GM18858 (cell line): ENCODE results near the gene NT5C.

Experiments used
- ATAC-seq: cut with Tn5 transposase; IDR thresholded peaks from one replicate; pipeline ENCODE4 v1.9.1; 2021; ENCODE audit not compliant: unreplicated experiment

Gene NT5C

DNA sequence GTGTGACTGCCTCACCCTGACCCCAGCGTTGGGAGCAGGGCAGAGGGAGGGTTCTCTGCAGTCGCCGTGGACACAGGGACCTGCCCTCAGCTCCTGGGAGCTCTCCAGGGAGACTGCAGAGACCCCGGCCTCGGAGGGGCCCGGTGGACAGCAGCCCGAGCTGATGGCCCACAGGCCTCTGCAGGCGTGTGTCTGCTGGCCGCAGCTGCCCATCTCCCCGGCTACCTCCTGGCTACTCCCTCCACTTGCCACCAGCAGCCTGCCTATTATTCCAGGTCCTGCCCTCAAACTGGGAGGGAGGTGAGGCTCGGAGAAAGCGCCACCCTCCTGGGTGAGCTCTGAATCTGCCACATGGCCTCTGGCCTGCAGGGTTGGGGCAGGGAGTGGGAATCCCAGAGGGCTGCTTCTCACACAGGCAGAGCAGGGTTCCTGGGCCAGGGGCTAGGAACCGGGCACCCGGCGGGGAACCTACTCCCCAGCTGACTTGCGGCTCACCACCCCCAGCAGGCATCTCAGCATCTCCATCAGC is 36.6 kb downstream of the NT5C start:
- no peak for ATAC-seq

DNA sequence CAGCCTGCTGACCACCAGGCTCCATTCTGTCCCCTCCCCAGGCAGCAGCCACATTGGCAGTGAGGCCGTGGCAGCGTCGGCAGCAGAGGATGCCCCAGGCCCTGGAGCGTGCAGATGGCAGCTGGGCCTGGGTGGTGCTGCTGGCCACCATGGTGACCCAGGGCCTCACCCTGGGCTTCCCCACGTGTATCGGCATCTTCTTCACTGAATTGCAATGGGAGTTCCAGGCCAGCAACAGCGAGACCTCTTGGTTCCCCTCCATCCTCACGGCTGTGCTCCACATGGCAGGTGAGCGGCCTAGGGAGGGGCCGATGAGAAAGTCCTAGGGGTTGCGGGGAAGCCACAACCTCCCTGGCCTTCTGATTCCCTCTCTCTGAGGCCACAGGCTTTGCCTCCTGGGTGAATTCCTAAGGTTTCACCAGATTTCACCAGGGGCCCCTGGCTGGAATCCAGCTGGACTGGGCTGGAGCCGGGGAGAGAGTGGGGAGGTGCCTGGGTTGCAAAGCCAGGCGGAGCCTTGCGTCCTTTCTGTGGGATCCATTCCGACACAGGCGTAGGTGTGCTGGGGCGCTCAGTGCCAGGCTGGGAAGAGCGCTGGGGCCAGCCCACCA is 37.9 kb downstream of the NT5C start:
- ATAC-seq: no peak

DNA sequence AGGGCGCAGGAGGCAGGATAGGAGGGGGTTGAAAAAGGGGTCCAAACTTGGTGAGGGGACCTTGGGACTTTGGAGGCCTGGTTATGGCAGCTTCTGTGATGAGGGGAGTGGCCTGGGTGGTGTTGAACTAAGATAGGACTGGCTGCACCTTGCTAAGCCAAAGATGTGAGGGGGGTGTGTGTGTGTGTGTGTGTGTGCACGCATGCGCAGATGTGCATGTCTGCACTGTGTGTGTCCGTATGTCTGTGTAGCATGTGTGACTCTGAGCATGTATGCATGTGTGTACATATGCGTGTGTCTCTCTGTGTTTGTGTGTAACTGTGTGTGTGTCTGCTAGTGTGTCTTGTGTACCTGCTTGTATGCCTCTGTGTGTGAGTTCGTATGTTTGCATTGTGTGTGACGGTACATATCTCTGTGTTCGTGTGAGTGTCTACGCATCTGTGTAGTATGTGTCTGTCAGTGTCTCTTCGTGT is 39.7 kb downstream of the NT5C start:
- no peak for ATAC-seq

DNA sequence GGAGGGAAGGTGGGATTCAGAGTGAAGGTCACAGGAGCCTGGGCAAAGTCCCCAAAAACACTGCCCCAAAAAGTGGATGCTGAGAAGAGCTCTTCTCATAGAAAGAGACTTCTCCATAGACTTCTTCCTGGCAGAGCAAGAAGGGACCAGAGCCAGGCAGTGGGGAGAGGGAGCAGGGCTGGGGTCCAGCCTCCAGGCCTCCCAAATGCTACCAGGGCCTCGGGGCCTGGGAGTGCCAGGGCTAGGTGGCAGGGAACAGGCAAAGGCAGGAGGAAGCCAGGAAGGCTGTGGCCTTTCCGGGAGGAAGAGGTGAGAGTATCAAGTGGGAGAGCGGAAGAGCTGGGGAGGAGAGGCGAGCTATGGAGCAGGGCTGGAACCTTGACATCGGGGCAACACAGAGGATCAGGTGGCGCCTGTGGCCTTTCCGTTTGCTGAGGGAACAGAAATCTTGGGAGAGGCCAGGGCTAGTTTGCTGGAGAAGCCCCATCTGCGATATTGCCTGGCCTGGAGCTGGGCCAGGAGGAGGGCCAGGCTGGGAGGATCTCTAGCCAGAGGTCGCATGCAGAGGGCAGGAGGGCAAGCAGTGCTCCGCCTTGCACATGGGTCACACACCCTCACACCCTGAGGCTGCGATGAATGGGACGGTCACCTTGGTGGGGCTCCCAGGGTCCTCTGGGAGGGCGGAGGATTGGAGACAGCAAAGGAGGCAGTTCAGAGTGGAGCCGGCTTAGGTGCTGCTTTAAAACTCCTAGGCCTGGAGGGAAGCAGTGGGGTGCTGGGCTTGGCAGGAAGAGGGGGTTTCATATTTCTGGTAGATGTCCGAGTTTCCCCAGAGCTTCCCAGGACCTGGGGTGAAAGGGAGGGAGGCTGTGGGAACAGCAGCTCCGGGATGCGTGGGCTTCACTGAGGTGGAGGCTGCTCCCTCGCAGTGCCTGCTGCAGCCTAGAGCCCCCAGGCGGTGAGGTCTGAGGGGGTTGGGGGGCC is 40.4 kb downstream of the NT5C start:
- no peak for ATAC-seq

DNA sequence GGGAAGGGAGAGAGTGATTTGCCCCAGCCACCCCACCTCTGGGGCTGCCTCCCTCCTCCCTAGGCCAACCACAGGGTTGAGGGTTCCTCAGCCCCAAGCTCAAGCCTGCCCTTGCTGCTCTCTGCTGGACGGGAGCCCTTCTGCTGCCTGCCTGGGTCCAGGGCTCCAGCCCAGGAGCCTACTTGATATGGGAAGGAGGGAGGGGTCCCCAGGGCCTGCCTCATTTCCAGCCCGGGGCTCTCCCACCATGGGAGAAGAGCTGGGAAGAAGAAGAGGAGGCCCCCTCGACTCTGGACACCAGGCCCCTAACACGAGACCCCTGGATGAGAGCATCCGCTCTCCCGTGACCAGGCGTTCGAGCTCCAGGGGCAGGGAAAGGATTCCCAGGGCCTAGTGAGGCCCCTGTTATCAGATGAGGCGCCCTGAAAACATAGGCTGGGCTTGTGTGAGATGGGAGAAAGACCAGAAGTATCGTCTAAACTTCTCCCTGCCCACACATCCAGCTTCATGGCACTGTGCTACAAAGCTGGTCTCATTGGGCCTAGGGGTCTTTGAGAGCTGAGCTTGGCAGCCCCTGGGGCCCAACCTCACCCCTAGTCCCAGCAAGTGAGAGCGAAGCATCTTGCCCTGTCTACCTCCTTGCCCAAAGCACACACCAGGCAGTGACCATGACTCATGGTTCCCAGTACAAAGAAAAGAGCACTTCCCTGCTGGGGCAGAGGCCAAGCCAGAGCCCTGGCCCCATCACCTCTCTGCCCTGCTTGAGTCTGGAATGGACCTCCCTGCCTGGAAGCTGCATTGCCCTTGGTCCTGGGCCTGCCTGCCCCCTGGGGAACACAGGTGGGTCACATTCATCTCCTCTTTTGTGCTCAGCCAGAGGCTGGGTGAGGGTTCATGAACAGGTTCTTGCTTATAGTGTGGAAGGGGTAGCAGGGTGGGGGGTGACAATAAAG is 42.8 kb downstream of the NT5C start:
- ATAC-seq: no peak

DNA sequence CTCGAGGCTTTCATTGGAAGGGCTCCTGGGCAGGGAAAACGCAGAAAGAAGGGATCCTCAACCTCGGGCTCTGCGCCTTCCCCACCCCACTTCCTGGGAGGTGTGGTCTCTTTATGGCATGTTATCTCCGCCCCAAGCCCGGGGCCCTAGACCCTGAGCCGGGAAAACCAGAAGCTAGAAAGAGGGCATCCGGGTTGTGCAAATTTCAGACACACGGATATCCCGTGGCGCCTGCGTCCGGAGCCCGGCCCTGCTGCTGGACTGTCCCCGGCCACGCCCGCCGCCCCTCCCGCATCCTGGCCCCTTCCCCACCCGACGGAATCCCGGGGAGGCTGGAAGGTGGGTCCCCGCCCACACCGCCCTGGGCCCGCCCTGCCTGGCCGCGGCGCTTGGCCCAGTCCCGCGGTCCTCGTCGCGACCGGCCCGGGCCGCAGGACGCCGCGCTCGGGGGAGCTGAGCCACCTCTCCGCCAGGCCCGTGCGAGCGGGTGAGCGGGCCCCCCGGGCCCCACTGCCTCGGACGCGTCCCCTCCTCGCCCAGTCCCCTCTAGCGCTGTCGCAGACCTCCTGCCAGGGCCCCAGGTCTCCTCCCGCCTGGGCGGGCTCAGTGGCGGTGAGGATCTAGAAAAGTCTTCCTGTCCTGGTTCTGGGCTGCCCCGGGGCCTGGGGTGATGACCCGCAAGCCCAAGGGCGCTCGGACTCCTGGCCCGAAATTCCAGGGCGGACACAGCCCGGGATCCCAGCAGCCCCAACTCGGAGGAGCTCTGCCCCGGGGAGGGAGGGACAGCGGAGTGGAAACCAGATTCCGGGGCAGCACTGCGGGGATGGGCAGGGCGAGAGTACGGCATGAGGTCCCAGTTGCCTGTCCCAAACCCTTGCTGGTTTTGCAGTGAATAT is 43.7 kb downstream of the NT5C start, which contains the start of gene SLC16A5:
TSS of gene SLC16A5 (plus strand) at position 397 of the 896 bp plus-strand sequence. CDS start 5,683 bp downstream, outside the sequence.
- ATAC-seq: no peak

DNA sequence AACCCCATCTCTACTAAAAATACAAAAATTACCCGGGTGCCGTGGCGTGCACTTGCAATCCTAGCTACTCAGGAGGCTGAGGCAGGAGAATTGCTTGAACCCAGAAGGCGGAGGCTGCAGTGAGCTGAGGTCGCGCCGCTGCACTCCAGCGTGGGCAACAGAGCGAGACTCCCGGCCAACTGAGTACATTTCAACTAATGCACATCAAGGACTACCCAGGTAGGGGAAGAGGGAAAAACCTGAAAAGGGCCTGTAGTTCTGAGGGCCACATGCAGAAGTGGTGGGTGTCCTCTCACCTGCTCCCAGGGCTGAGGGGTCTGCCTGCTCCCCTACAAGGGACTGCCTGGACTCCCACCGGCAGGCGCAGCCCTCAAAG is 44.4 kb downstream of the NT5C start:
- no peak for ATAC-seq

DNA sequence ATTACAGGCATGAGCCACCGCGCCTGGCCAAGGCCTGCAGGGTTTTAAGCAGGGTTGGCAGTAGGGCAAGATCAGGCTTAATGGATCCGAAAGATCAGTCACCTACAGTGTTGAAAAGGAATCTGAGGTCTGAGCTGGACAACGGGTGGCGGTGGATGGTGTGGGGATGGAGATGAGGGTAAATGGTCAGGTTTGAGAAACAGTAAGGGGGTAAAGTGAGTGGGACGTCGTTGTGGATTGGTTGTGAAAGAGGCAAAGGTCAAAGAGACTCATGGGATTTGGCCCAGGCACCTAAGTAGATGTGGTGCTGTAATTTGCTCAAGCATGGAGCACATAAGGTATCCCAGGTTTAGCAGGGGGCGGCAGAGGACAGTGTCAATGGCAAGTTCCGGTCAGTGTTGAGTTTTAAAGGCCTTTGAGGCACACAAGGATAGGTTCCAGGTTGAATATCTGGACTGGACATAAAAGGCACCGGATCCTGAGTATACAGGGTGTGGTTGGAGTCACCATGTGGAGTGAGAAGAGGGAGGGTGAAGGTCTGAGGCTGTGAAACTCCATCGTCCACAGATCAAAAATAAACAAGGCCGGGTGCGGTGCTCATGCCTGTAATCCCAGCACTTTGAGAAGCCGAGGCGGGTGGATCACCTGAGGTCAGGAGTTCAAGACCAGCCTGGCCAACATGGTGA is 44.9 kb downstream of the NT5C start:
- no peak for ATAC-seq

DNA sequence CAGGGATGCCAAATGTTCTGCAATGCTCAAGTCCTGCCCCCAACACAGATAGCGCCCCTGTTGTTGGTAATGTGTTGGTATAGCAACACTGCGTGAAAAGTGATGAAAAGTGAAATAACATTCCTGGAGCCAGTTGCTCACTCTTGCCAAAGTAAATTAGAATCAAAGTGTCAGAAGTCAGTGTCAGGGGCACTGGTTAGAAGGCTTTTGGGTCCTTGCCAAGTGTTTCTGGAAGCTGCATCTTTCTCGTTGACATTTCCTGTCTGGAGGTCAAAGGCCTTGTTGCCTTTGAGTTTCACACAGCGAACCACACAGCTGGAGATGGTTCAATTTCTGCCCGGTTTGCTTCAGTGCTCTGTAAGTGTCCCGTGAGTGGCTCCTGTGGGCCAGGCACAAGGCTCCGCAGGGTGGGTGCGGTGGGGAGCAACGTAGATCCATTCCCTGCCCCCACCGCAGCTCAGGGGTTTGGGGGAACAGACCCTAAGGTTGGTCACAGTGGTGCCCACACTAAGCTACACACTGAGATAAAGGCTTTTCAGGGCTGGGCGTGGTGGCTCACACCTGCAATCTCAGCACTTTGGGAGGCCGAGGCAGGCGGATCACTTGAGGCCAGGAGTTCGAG is 47.4 kb downstream of the NT5C start:
- no peak for ATAC-seq

DNA sequence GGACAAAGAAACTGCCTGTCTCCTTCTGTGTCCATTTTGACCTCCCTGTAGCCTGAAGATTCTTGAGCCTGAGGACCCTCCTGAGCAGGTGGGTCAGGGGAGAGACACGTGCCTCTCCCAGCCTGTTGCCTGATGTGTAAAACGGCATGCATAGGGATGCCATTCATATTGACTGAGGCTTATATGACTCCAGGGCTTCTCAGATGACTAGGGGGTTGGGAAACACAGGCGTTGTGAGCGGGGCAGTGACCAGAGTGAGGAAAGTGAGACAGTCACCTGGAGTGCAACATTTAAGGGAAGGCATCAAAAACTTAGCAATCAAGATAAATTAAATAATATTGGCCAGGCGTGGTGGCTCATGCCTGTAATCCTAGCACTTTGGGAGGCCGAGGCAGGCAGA is 48.9 kb downstream of the NT5C start:
- ATAC-seq: no peak

DNA sequence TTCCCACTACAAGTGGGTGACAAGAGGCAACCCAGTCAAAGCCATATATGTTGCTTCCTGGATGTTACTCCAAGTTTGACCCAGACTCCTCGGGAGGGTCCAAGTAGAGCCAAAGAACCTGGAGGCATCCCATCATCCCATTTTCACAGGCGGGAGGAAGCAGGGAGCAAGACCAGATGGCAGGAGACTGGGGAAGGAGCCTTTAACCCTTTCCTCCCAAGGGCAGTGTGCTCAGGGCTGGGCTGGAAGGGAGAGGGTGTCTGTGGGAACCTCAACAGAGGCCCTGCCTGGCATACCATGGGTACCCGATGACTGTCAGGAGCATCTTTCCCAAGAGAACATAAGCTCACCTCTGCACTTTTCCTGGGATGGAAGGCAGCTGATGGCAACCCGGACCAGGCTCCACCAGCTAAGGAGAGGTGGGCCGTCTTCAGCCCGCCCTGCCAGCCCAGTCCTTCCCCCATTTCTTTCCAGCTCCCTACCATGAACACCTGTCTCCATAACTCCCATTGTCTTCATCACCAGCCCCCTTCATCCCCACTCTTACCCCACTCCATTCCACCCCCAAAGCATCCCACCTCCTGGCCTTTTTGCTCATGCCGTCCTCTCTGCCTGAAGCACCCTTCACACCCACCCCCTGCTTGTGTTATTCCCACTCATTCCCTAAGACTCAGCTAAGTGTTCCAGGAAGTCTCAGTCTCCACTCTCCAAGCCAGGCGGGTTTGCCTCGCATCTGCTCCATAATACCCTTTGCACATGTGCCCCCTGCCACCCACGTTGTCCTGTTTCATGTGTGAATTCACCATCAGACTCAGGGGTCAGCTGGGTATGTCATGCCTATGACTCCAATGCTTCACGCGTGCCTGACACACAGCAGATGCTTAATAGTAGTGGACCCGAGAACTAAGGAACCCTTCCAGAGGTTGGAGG is 49.7 kb downstream of the NT5C start:
- no peak for ATAC-seq
